DMS153 treated with DMSO at 0.1 percent for 48 hours (cell line): Measurements from ENCODE around the gene MYH6.
A peak's percentile ranks its signal among the peaks of the same experiment; 100 is the strongest.
"Not testable (repeated sequence)": the region's sequence is repeated elsewhere in the genome, so short reads cannot be mapped to it uniquely, and the experiment has no call there.

Source experiments
- DNase-seq: peaks from one replicate; lab custom pipeline; 2025; ENCODE audit not compliant: unreplicated experiment; lab: John Stamatoyannopoulos, UW

MYH6 gene

GRCh38 chr14:23407516-23408306 is at the start of gene MYH6:
TSS of gene MYH6 (minus strand) at chr14:23408273. CDS start at chr14:23407223, 1,050 bp downstream.
- no peak for DNase-seq

GRCh38 chr14:23456883-23457586 is 49.0 kb upstream of the MYH6 start:
- DNase-seq = not testable (repeated sequence)

- DNase-seq = peak; percentile 14
Measured at GRCh38 chr14:23454445-23454856, 46.4 kb upstream of the MYH6 start.

- no peak for DNase-seq
Measured at GRCh38 chr14:23452237-23452636, 44.2 kb upstream of the MYH6 start.

GRCh38 chr14:23450379-23450778 is 42.3 kb upstream of the MYH6 start:
- DNase-seq = no peak

GRCh38 chr14:23449314-23449713 is 41.2 kb upstream of the MYH6 start:
- DNase-seq = no peak

GRCh38 chr14:23447361-23448350 is 39.6 kb upstream of the MYH6 start:
- DNase-seq = no peak

GRCh38 chr14:23446291-23446851 is 38.3 kb upstream of the MYH6 start:
- no peak for DNase-seq

- no peak for DNase-seq
Measured at GRCh38 chr14:23445773-23446172, 37.7 kb upstream of the MYH6 start.

GRCh38 chr14:23444314-23444713 is 36.2 kb upstream of the MYH6 start:
- DNase-seq = no peak

GRCh38 chr14:23443881-23444280 is 35.8 kb upstream of the MYH6 start:
- DNase-seq = no peak

GRCh38 chr14:23443411-23443812 is 35.3 kb upstream of the MYH6 start:
- no peak for DNase-seq

GRCh38 chr14:23442721-23443356 is 34.8 kb upstream of the MYH6 start:
- no peak for DNase-seq

- DNase-seq = no peak
Measured at GRCh38 chr14:23441076-23441475, 33.0 kb upstream of the MYH6 start.

- no peak for DNase-seq
Measured at GRCh38 chr14:23439107-23439835, 31.2 kb upstream of the MYH6 start.

- DNase-seq = no peak
Measured at GRCh38 chr14:23438101-23438971, 30.3 kb upstream of the MYH6 start.

- no peak for DNase-seq
Measured at GRCh38 chr14:23437133-23438100, 29.3 kb upstream of the MYH6 start.
